K562 (cell line): ENCODE measurements around the gene NDOR1. TPM values are rescaled to one million over a fixed set of nuclear protein-coding genes. Genes with fewer than 3 reads are reported as not detected.

ENCODE experiments used
- COPS2 ChIP-seq: fragments of 450-650 bp; conservative IDR thresholded peaks from 2 replicates; pipeline ENCODE4 v1.6.1; 2016; ENCODE audit warnings: mild to moderate bottlenecking, moderate library complexity
- GTF2F1 ChIP-seq: IDR thresholded peaks from 2 replicates; pipeline ENCODE4 v1.6.1; 2011; ENCODE audit warnings: low read depth, low read length, improper control_type of control experiment
- KLF1 ChIP-seq: fragments of 450-650 bp; IDR thresholded peaks from 2 replicates; pipeline ENCODE4 v1.6.1; 2016; ENCODE audit warnings: missing genetic modification characterization, missing compliant biosample characterization
- SNRNP70 ChIP-seq: fragments of 200-400 bp; formaldehyde crosslinking; optimal IDR thresholded peaks from 2 replicates; pipeline ENCODE3; 2017; ENCODE audit warnings: low read depth, low read length
- polyA plus RNA-seq, 8 experiments: library from polyadenylated mRNA; depleted of rRNA in 4 of 8; stranded (reverse) in 5 of 8; unstranded in 3 of 8; fragments of >200 nt; fragmentation: Nextera tagmentation in 2 of 8; fragmentation: Illumina TruSeq in 1 of 8; extraction: Ambion mirVana in 2 of 8; extraction: Trizol in 1 of 8; gene quantifications; 2 replicates each; pipeline versions ENCODE4 v1.2.1 to v1.2.3, GENCODE V29; 2011 to 2014; ENCODE audit warnings: inconsistent platforms in 1 of 8, missing spikeins in 1 of 8
- total RNA-seq, 7 experiments: library from RNA; depleted of rRNA in 6 of 7; stranded (reverse); fragments of >200 nt in 6 of 7; fragmentation: Illumina TruSeq in 2 of 7; extraction: Trizol in 2 of 7; gene quantifications; 2 replicates each; pipeline versions ENCODE4 v1.2.1 to v1.2.3, GENCODE V29; 2011 to 2021; ENCODE audit warnings: low replicate concordance in 1 of 7
- TF ChIP-seq, protein P1 (sequence below): fragments of 200-800 bp; sonication (Bioruptor generic); IDR thresholded peaks from 2 replicates; pipeline ENCODE4 v1.6.1; 2017; ENCODE audit warnings: missing genetic modification characterization, missing compliant biosample characterization
- TF ChIP-seq, protein P2 (sequence below): fragments of 450-650 bp; IDR thresholded peaks from 2 replicates; pipeline ENCODE4 v1.6.1; 2016; ENCODE audit warnings: mild to moderate bottlenecking
- TF ChIP-seq, protein P3 (sequence below): sonication (generic); formaldehyde crosslinking; IDR thresholded peaks from 2 replicates; pipeline ENCODE4 v1.8.1; 2022; ENCODE audit warnings: missing genetic modification reagents
- TF ChIP-seq, protein P4 (sequence below): IDR thresholded peaks from 2 replicates; pipeline ENCODE4 v1.6.1; 2011; ENCODE audit warnings: borderline replicate concordance, low read depth, mild to moderate bottlenecking, moderate library complexity, low read length; ENCODE audit not compliant: insufficient read depth, poor library complexity, severe bottlenecking
- TF ChIP-seq, protein P5 (sequence below), 2 experiments: IDR thresholded peaks; 2 replicates each; pipeline ENCODE4 v1.6.1; 2012; ENCODE audit warnings: improper control_type of control experiment in 2 of 2, low read depth in 2 of 2, low read length in 2 of 2, borderline replicate concordance in 1 of 2

Gene NDOR1
- total and polyA plus RNA-seq, 9 of the 15 experiments (the other 6 are each of a cell fraction or from before 2014, with no cell fraction given): 0.06 to 36.9 (median 6.9) TPM

DNA sequence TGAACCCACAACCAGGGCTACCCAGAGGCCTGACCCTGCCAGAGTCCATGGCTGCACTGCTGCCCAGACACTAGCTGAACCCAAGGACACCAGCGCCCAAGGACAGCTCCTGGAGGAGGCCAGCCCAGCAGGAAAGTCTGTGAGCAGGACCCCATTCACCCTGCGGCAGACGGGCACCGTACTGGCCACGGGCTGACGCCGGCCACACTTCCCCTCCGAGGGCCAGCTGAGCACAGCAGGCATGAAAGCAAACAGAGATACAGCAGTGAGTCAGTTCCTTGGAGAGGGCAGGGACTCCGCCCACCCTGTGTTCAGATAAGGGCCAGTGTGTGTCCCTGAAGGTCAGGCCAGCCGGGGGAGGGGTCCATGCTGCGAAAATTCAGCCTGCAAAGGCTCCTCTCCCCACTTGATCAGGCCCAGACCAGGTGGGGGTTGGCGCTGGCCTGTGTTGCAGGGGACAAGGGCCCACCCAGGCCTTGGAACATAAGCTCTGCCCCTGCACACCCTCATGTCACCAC is 13.3 kb downstream of the NDOR1 start (continued):
- TF ChIP-seq, protein P1, sequence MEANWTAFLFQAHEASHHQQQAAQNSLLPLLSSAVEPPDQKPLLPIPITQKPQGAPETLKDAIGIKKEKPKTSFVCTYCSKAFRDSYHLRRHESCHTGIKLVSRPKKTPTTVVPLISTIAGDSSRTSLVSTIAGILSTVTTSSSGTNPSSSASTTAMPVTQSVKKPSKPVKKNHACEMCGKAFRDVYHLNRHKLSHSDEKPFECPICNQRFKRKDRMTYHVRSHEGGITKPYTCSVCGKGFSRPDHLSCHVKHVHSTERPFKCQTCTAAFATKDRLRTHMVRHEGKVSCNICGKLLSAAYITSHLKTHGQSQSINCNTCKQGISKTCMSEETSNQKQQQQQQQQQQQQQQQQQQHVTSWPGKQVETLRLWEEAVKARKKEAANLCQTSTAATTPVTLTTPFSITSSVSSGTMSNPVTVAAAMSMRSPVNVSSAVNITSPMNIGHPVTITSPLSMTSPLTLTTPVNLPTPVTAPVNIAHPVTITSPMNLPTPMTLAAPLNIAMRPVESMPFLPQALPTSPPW (CRISPR knock-in tag): peak; percentile 63; the same call in 1 of the 2 replicates
- TF ChIP-seq COPS2 (no peak), GTF2F1 (no peak), SNRNP70 (no peak), KLF1 (peak; percentile 91; the same call in 1 of the 2 replicates)
- TF ChIP-seq, protein P2, sequence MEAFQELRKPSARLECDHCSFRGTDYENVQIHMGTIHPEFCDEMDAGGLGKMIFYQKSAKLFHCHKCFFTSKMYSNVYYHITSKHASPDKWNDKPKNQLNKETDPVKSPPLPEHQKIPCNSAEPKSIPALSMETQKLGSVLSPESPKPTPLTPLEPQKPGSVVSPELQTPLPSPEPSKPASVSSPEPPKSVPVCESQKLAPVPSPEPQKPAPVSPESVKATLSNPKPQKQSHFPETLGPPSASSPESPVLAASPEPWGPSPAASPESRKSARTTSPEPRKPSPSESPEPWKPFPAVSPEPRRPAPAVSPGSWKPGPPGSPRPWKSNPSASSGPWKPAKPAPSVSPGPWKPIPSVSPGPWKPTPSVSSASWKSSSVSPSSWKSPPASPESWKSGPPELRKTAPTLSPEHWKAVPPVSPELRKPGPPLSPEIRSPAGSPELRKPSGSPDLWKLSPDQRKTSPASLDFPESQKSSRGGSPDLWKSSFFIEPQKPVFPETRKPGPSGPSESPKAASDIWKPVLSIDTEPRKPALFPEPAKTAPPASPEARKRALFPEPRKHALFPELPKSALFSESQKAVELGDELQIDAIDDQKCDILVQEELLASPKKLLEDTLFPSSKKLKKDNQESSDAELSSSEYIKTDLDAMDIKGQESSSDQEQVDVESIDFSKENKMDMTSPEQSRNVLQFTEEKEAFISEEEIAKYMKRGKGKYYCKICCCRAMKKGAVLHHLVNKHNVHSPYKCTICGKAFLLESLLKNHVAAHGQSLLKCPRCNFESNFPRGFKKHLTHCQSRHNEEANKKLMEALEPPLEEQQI: no peak
- TF ChIP-seq, protein P3, sequence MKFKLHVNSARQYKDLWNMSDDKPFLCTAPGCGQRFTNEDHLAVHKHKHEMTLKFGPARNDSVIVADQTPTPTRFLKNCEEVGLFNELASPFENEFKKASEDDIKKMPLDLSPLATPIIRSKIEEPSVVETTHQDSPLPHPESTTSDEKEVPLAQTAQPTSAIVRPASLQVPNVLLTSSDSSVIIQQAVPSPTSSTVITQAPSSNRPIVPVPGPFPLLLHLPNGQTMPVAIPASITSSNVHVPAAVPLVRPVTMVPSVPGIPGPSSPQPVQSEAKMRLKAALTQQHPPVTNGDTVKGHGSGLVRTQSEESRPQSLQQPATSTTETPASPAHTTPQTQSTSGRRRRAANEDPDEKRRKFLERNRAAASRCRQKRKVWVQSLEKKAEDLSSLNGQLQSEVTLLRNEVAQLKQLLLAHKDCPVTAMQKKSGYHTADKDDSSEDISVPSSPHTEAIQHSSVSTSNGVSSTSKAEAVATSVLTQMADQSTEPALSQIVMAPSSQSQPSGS (CRISPR knock-in tag): no peak
- TF ChIP-seq, protein P4, sequence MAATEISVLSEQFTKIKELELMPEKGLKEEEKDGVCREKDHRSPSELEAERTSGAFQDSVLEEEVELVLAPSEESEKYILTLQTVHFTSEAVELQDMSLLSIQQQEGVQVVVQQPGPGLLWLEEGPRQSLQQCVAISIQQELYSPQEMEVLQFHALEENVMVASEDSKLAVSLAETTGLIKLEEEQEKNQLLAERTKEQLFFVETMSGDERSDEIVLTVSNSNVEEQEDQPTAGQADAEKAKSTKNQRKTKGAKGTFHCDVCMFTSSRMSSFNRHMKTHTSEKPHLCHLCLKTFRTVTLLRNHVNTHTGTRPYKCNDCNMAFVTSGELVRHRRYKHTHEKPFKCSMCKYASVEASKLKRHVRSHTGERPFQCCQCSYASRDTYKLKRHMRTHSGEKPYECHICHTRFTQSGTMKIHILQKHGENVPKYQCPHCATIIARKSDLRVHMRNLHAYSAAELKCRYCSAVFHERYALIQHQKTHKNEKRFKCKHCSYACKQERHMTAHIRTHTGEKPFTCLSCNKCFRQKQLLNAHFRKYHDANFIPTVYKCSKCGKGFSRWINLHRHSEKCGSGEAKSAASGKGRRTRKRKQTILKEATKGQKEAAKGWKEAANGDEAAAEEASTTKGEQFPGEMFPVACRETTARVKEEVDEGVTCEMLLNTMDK: no peak
- TF ChIP-seq, protein P5, sequence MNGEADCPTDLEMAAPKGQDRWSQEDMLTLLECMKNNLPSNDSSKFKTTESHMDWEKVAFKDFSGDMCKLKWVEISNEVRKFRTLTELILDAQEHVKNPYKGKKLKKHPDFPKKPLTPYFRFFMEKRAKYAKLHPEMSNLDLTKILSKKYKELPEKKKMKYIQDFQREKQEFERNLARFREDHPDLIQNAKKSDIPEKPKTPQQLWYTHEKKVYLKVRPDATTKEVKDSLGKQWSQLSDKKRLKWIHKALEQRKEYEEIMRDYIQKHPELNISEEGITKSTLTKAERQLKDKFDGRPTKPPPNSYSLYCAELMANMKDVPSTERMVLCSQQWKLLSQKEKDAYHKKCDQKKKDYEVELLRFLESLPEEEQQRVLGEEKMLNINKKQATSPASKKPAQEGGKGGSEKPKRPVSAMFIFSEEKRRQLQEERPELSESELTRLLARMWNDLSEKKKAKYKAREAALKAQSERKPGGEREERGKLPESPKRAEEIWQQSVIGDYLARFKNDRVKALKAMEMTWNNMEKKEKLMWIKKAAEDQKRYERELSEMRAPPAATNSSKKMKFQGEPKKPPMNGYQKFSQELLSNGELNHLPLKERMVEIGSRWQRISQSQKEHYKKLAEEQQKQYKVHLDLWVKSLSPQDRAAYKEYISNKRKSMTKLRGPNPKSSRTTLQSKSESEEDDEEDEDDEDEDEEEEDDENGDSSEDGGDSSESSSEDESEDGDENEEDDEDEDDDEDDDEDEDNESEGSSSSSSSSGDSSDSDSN (IDR thresholded peaks at IDR 0.05; ENCODE audit: borderline replicate concordance in 1 of 2, low read depth in 2 of 2, low read length in 2 of 2): peak in 1 of 2 experiments; percentile 72; a peak in 2 of 4 replicates
